Activated T-cell treated with anti-CD3 and anti-CD28 coated beads, Interleukin-2, amount 50 U/mL, for 24 hours (primary cell): Measurements from ENCODE around the gene ZCCHC13.

ENCODE experiments used
- DNase-seq: peaks from one replicate; pipeline ENCODE4 v3.0.0-alpha.2; 2020
- H3K27ac Mint-ChIP-seq: 2 replicates; pipeline ENCODE4 v1.8.0; 2020; ENCODE audit warnings: mild to moderate bottlenecking, mixed read lengths
- H3K27me3 Mint-ChIP-seq: 2 replicates; pipeline ENCODE4 v1.8.0; 2020; ENCODE audit warnings: mixed read lengths
- H3K36me3 Mint-ChIP-seq: 2 replicates; pipeline ENCODE4 v1.8.0; 2020; ENCODE audit warnings: low read depth, mixed read lengths
- H3K4me1 Mint-ChIP-seq: 2 replicates; pipeline ENCODE4 v1.8.0; 2020; ENCODE audit warnings: low read depth, mixed read lengths
- H3K4me3 Mint-ChIP-seq: 2 replicates; pipeline ENCODE4 v1.8.0; 2020; ENCODE audit warnings: mild to moderate bottlenecking, moderate library complexity, mixed read lengths
- H3K9me3 Mint-ChIP-seq: 2 replicates; pipeline ENCODE4 v1.8.0; 2020; ENCODE audit warnings: mixed read lengths

The ZCCHC13 gene

GRCh38 chrX:74344280-74344622 lies 40.3 kb downstream of the ZCCHC13 start:
- Mint-ChIP-seq H3K27ac (no peak overlapping the region), H3K4me3 (no peak overlapping the region), H3K36me3 (no peaks in the 10 kb centered on the region), H3K9me3 (no peaks in the 10 kb centered on the region), H3K27me3 (peaks cover 56% of the 10 kb centered on the region), H3K4me1 (peaks cover 3% of the 10 kb centered on the region)
- DNase-seq = no peak

- Mint-ChIP-seq H3K27me3 (peaks cover 43% of the 10 kb centered on the region), H3K4me3 (no peak overlapping the region), H3K27ac (no peak overlapping the region), H3K36me3 (no peaks in the 10 kb centered on the region), H3K9me3 (no peaks in the 10 kb centered on the region), H3K4me1 (peaks cover 3% of the 10 kb centered on the region)
- no peak for DNase-seq
Measured at GRCh38 chrX:74346088-74346487, 42.1 kb downstream of the ZCCHC13 start.

- Mint-ChIP-seq H3K4me3 (no peak overlapping the region), H3K9me3 (no peaks in the 10 kb centered on the region), H3K4me1 (peaks cover 8% of the 10 kb centered on the region), H3K27ac (no peak overlapping the region), H3K36me3 (no peaks in the 10 kb centered on the region), H3K27me3 (peaks cover 22% of the 10 kb centered on the region)
- no peak for DNase-seq
Measured at GRCh38 chrX:74349387-74349786, 45.4 kb downstream of the ZCCHC13 start.

- Mint-ChIP-seq H3K4me3 (no peak overlapping the region), H3K4me1 (peaks cover 8% of the 10 kb centered on the region), H3K27me3 (peaks cover 26% of the 10 kb centered on the region), H3K36me3 (no peaks in the 10 kb centered on the region), H3K9me3 (no peaks in the 10 kb centered on the region), H3K27ac (no peak overlapping the region)
- DNase-seq = no peak
Measured at GRCh38 chrX:74351760-74352159, 47.8 kb downstream of the ZCCHC13 start.

DNA sequence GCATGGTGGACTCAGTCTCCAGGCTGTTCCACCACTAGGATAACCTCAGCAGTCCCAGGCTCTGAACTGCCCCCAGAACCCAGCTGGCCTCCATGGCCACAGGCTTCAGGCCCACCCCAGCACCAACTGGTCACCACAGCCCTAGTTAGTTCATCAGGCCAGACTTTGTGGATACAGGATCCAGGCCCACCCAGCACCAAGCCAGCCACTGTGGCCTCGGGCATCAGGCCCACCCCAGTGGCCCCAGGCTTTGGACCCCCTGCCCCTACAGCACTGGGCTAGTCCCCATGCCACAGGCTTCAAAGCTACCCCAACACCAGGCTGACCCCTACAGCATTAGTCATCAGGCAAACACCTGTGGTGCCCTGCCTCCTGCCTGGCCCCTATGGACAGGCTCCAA lies 50.0 kb downstream of the ZCCHC13 start:
- Mint-ChIP-seq H3K27ac (no peak overlapping the region), H3K9me3 (no peaks in the 10 kb centered on the region), H3K4me3 (no peak overlapping the region), H3K36me3 (no peaks in the 10 kb centered on the region), H3K4me1 (peaks cover 8% of the 10 kb centered on the region), H3K27me3 (peaks cover 26% of the 10 kb centered on the region)
- no peak for DNase-seq
